ENCODE measurements around the gene TSFM.

DNA sequence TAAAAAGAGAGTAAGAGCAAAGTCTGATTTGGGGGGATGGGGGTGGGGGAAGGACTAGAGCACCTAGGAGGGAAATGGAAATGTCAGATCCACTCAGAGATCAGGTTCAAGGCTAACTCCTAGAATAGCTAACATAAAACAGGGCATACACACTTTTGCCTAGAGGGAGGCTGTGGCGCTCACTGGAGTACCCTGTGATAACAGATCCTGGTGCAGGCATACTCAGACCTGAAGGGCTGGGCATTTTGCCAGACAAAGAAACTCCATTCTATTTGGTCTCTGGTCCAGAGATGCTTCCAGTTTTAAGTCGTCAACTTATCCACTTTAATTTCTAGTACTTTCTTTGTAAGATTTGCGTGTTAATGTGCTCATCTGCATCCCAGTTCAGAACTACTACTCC lies 58.1 kb downstream of the TSFM start:
- TF ChIP-seq CTCF (IDR thresholded peaks at IDR 0.05 in 4 of 5, conservative IDR thresholded peaks at IDR 0.05 in 1 of 5) (no peak), POLR2A (IDR thresholded peaks at IDR 0.05) (no peak)
